Amygdala (tissue), 56 donors: ENCODE results near the gene PGRMC1.
"Not testable (repeated sequence)": the region's sequence is repeated elsewhere in the genome, so short reads cannot be mapped to it uniquely, and the experiment has no call there.

ENCODE experiments used
- DNase-seq, 56 donors: peaks; one replicate each; lab custom pipeline; 2025; lab: John Stamatoyannopoulos, UW

PGRMC1 gene

DNA sequence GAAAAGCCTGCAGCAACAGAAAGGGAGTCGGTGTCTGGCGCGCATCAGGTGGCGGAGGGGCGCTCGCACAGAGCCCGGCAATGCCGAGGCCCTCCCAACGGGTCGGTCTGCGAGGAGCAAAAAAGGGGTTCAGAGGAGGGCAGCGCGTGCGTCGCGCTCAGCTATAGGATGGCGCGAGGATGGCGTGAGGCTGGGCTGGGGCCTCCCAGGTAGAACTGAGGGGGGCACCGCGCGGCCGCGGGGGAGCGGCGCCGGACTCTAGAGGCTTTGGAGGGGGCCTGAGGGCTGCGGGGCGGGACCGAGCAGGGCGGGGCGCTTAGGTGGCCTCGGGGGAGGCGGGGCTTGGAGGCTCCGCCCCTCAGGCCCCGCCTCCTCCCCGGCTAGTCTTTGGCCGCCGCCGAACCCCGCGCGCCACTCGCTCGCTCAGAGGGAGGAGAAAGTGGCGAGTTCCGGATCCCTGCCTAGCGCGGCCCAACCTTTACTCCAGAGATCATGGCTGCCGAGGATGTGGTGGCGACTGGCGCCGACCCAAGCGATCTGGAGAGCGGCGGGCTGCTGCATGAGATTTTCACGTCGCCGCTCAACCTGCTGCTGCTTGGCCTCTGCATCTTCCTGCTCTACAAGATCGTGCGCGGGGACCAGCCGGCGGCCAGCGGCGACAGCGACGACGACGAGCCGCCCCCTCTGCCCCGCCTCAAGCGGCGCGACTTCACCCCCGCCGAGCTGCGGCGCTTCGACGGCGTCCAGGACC lies at the start of gene PGRMC1:
TSS of gene PGRMC1 (plus strand) at position 414 of the 751 bp plus-strand sequence. CDS start at position 493, 79 bp downstream.
- peak; percentile 3 to 85 (median 58) for DNase-seq

DNA sequence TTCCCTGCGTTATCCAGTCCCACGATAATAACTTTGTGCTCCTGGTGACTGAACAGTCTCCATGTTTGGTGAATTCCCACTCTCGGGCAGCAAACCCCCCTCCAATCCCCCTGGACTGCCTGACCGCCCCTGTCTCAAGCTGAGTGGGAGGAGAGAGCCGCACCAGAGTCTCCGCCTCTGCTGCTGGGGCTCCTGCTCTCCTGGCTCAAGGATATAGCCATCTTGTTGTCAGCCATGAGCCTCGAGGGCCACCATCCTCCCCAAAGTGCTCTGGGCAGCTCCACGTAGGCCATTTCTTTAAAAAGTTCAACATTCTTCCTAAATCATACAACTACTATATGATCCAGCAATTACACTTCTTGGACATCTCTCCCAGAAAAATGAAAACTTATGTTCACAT lies 49.3 kb upstream of the PGRMC1 start:
- no peak for DNase-seq

DNA sequence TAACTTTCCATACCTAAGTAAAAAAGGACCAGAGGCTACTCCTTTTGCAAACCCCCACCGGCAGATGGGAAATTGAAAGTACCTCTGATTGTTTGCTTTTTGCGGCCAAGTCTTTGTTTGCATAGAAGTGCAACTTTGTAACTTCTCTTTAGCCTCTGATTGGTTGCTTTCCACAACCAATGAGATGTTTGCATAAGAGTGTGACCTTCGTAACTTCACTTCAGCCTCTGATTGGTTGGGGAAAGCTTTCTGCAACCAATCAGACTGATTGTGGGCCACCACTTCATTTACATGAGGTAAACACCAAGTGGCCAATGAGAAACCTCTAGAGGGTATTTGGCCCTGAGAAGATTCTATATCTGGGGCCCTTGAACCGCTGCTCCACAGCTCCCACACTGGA lies 48.8 kb upstream of the PGRMC1 start:
- DNase-seq: no peak

DNA sequence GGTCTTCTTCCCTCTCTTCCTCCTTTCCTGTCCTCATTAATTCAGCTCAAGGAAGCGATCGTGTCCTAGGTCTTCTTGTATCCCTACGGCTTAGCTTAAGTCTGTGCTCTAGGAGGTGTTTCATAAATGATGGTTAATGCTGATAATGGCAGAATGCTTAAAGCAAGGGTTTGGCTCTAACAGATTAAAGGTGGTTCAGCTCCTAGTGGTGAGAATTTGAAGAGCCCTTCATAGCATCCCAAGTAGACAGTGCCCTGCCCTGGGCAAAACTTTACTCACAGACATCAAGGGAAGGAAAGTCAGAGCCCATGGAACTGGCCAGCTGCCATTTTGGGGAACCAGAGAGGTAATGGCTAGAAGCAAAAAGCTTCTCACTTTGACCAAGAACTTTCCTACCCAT lies 47.0 kb upstream of the PGRMC1 start:
- DNase-seq: no peak

DNA sequence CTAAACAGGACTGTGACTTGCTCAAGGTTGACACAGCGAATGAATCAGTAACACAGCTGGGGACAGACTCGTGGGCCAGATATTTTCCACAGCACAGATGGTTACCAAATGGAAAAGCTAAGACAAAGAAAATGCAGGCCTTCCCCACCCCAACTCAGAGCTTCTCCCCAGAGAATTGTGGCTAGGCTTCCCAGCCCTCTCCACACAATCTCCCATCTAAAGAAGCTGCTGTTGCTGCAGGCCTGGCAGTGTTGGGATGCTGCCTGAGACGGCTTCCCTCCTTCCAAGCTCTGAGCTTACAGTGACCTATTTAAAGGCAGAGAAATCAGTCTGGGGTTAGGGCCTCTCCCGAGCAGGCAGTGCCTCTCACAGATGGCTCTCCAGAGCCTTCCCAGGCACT lies 46.5 kb upstream of the PGRMC1 start:
- DNase-seq: peak in 1 of 56 donors; percentile 0

DNA sequence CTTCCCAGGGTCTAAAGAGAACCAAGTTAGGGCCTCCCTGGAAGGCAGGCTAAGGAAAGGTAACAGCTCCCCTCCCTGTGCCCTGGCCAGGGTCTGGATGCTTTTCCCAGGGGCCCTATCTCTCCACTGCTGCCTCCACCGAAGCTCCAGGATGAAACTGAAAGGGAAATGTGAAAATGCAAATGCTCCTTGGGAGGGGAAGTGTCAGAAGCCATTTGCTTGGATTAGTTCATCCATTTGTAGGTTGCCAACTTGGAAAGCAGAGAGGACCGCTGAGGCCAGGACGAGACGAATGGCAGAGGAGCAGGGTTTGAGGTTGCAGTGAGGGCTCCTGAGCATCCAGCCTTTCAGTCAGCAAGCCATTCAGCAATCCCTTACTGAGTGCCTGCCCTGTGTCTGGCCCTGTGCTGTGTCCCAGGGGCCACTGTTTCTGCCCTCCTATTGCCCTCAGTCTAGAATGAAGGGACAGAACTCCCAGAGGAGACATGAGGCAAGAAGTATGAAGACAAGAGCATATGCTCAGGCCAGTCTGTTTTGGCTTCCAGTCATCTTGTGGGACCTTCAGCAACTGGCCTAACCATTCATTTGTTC lies 45.9 kb upstream of the PGRMC1 start:
- no peak for DNase-seq

DNA sequence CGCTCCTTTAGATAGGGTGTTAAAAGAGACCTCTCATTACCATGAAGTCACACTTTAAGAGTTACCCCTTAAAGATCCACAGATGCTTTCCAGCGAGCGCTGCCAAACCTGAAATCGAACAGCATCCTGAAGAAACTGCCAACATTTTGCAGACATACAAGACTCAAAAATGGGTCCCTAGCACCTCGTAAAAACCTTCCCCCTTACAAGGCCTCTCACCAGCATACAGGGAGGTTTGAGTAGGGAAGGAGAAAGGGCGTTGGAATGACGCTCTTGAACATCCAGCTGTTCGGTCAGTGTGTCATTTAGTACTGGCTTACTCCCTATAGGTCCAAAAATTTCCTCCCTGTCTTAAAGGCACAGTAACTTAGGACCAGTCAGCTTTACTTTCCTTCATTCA lies 45.3 kb upstream of the PGRMC1 start:
- no peak for DNase-seq

DNA sequence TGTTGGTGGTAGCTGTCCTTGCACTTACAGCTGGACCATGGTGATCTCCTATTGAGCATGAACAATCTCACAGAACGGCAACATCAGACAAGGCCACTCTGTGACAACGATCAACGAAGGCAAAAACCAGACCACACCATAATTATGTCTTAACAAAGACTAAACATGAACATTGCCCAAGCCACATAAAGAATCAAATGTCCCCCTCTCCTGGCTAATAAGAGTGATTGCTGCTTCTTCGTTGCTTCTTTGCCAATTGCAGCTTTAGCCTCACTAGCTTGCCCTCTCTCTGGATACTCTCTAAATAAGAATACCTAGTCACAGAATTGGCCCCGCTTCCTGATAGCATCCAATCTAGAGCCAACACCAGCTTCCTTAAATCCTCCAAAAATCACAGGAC lies 41.5 kb upstream of the PGRMC1 start:
- no peak for DNase-seq

DNA sequence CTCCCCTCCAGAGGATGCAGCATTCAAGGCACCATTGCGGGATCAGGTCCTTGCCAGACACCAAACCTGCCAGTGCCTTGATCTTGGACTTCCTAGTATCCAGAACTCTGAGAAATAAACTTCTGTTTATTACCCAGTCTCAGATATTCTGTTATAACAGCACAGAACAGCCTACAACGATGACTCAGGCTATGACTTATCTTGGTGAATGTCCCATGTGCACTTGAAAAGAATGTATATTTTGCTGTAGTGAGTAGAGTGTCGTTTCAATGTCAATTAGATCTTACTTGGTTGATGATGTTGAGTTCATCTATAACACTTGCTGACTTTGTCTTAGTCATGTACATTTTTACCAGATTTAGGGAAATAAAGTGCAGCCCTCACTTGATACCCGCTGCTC lies 34.5 kb upstream of the PGRMC1 start:
- no peak for DNase-seq

DNA sequence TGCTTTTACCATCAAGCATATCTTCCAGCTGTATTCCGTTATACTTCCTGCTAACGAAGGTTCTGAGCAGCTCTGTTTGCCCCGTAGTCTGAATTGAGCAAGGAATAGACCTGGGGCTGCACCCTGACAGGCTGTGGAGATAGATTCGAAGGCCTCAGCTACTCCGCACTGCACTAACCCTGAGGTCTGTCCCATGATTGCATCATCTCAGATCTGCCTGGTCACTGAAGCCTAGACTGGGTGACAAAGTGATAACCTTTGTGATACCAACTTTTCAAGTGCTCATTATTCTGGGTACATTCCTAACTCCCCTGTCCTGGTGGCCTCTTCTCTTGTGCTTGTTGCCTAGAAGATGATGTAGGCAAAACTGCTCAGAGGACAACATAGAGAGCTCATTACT lies 29.9 kb upstream of the PGRMC1 start:
- no peak for DNase-seq

DNA sequence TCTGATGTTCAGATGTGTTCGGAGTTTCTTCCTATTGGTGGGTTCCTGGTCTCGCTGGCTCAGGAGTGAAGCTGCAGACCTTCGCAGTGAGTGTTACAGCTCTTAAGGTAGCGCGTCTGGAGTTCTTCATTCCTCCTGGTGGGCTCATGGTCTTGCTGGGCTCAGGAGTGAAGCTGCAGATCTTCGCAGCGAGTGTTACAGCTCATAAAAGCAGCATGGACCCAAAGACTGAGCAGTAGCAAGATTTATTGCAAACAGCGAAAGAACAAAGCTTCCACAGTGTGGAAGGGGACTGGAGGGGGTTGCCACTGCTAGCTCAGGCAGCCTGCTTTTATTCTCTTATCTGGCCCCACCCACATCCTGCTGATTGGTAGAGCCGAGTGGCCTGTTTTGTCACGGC lies 28.6 kb upstream of the PGRMC1 start:
- not testable (repeated sequence) for DNase-seq

DNA sequence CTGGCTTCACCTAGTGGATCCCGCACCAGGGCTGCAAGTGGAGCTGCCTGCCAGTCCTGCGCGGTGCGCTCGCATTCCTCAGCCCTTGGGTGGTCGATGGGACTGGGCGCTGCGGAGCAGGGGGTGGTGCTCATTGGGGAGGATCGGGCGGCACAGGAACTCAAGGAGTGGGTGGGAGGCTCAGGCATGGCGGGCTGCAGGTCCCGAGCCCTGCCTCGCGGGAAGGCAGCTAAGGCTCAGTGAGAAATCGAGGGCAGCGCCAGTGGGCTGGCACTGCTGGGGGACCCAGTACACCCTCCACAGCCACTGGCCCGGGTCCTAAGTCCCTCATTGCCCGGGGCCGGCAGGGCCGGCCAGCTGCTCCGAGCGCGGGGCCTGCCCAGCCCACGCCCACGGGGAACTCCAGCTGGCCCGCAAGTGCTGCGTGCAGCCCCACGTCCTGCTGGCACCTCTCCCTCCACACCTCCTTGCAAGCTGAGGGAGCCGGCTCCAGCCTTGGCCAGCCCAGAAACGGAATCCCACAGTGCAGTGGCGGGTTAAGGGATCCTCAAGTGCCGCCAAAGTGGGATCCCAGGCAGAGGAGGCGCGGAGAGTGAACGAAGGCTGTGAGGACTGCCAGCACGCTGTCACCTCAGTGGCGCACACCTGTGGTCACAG lies 27.6 kb upstream of the PGRMC1 start:
- DNase-seq: no peak

DNA sequence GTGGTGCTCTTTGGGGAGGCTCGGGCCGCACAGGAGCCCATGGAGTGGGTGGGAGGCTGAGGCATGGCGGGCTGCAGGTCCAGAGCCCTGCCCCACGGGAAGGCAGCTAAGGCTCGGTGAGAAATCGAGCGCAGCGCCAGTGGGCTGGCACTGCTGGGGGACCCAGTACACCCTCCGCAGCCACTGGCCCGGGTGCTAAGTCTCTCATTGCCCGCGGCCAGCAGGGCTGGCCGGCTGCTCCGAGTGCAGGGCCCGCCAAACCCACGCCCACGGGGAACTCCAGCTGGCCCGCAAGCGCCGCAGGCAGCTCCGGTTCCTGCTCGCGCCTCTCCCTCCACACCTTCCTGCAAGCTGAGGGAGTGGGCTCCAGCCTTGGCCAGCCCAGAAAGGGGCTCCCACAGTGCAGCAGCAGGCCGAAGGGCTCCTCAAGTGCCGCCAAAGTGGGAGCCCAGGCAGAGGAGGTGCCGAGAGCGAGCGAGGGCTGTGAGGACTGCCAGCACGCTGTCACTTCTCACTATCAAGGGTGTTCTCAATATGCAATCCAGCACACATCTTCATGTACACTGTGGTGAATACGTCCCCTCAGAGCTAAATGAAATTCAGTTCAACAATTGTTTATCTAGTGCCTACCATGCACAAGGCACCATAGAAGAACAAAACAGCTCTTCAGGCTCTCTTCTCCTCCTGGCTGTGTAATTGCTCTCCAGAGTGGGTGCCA lies 25.0 kb upstream of the PGRMC1 start:
- DNase-seq: not testable (repeated sequence)

DNA sequence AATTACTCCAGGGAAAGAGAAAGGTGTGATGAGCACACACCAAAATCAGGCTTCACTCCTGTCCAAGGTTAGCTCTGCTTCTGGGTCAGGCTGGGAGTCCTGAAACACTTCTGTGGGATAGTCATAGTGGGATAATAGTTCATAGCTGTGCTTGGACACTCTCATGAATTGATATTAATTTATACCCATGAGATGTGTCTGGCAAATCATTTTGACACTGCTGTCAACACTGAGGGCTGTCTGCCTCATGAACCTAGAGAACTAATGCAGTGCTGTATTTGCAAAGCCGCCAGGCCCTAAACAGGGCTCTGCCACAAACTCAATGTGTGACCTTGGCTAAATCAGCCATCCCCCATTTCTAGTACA lies 24.5 kb upstream of the PGRMC1 start:
- no peak for DNase-seq

DNA sequence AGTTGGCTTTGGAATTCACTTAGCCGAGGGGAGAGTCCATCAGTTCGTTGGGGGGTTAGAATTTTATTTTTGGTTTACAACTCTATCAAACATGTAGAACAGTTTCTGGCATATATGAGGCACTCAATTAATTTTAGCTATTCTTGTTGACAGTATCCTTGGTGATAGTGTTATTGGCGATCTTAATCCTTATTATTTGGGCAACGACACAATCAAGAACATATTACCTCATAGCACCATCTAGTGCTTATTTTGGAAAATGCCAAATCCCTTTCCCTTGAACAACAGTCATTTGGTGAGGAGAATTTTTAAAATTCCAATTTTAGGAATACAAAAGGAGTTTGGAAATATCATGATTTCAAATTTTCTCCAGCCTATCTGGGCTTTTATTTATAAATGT lies 17.9 kb upstream of the PGRMC1 start:
- DNase-seq: peak in 1 of 56 donors; percentile 1

DNA sequence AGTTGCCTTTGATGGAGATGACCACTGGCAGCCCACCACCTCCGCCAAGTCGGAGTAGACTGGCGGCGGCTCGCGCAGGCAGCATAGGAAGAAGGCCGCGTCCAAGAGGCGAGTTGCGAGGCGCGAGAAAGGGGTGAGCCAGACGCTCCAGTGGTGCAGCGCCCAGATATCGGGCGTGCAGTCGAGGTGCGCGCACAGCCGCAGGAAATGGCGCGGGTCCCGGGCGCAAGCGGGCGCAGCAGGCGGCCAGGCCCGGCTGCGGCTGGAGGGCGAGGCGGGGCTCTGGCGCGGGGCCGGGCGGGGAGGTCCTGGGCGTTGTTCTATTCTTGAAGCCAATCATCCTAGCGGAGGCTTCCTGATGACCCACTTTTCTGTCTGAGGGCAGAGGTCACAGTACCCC lies 13.2 kb upstream of the PGRMC1 start:
- DNase-seq: no peak

DNA sequence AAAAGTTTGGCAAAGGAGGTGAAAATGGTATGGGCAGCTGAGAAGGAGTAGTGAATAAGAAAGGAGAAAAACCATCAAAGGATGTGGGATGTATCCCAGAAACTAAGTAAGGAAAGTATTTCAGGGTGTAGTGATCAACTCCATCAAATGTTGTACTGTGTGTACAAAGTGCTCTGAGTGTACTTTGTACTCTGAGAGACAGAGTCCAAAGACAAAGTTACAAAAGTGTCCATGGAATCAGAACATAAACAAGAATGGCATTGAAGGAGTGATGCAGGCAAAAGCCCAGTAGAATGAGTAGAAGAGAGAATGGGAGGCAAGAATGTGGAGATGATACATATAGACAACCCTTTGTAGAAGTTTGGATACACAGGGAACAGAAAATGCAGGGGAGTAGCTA lies 12.3 kb upstream of the PGRMC1 start:
- DNase-seq: no peak

DNA sequence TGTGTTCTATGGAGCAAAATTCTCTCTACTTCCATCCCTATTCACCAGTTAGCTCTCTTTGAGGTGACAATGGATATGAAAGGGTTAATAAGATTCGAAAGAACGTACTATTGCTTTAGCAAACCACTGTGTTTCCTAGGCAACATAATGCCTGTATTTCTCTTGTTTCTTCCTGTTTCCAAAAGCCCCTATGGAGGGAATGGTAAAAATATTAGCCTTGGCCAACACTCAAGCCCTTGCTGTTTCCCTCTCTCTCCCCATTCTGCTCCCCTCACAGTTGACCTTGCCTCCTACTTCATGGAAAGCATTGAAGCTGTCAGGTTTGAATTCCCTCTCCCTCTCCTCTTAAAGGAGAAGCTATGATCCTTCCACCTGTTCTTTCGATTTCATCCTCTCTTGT lies 9.6 kb upstream of the PGRMC1 start:
- DNase-seq: no peak

DNA sequence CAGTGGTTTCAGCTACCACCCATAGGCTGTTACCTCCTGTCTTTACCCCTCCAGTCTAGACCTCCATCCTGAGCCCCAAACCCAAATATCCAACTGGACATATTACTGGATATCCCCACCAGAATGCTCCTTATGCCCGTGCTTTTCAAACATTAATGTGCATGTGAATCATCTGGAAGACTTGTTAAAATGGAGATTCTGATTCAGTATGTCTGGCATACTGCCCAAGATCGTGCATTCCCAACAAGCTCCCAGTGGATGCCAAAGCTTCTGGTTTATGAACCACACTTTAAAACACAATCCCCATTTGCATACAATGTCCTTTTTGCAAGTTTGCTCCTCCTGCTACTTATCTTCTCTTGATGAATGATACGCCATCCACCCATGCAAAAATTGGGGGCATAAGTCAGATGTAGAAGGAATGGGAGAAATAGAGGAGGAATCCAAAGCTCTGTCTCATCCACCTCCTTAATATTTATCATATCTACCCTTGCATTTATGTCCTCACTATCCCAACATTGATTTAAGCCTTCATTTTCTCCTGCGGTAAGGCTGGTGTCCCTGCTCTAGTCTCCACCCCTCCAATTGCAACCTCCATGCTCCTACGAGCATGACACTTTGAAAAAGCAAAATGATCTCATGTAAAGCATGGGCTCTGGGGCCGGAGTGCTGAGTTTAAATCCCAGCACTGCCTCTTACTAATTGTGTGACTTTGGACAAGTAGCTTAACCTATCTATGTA lies 7.4 kb upstream of the PGRMC1 start:
- no peak for DNase-seq

DNA sequence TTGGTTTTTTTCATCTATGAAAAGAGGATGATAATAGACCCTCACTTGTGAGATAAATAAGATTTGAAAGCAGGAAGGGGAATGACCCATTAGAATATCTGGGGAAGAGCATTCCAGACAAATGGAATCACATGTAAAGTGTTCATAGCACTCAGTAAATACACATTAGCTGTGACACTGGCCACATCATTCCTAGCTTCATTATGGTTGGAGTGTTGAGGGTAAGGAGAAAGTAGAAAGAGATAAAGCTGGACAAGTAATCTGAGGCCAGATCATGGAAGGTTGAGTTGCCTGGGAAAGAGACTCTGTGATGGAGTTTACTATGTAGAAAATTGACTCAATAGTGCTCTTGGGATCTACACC lies 6.9 kb upstream of the PGRMC1 start:
- DNase-seq: no peak

DNA sequence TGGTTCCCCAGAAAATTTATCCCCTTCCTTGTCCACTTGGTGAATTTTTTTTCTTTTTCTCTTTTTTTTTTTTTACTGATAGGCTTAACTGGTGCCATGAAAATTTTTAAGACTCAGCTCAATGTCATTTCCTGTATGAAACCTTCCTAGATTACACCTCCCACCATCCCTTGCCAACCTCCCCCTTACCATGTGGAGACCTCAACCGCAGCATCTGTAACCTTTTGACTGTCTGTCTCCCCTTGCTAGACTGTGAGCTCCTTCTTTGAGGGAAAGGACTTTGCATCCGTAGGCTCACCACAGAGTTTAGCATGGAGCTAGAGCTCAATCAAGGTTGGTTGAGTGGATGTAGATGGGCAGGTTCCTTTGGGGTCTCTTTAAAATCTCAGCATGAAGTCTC lies 5.2 kb upstream of the PGRMC1 start:
- no peak for DNase-seq
